ENCODE results near the gene OBSL1.

OBSL1 gene

GRCh38 chr2:219530048-219530963 is 41.0 kb downstream of the OBSL1 start:
- H3K4me3 ChIP-seq (ENCODE audit: low read length): no peak overlapping the region
- TF ChIP-seq ZNF274 (IDR thresholded peaks at IDR 0.05; ENCODE audit: low read depth, low read length): no peak

DNA sequence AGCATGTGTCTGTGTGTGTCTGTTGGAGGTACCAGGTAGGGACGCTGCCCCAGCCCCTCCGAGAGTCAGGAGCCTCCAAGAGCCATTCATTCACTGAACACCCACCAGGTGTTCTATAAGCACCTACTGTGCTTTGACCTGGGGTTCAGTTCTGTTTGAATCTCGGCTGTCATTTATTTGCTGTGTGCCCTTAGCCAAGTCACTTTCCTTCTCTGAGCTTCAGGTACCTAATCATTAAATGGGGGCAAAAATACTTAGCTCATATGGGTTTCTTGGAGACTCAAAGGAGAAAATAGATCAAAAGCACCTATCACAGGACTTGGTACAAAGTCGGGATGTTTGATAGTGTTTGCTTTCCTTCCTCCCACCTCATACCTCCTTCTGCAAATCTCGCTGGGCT is 43.9 kb downstream of the OBSL1 start:
- no peak overlapping the region for H3K4me3 ChIP-seq (ENCODE audit: low read length)
- TF ChIP-seq ZNF274 (IDR thresholded peaks at IDR 0.05; ENCODE audit: low read depth, low read length): no peak

DNA sequence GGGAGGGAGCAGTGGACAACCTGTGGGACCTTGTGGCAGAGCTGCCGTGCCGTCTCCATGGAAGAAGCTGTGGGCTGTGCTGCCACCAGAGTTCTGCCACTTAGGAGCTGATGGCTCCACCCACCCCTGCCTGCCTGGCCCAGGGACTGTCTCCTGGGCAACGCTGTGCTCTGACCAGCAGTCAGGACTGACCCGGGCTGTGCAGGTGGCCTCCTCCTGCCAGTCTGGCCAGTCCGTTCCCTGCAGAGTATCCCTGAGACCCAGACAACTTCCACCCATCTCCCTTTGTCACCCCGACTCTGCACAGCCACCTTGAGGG is 44.3 kb downstream of the OBSL1 start:
- no peak overlapping the region for H3K4me3 ChIP-seq (ENCODE audit: low read length)
- TF ChIP-seq ZNF274 (IDR thresholded peaks at IDR 0.05; ENCODE audit: low read depth, low read length): no peak

GRCh38 chr2:219526320-219527075 is 44.8 kb downstream of the OBSL1 start:
- no peak overlapping the region for H3K4me3 ChIP-seq (ENCODE audit: low read length)
- no peak for TF ChIP-seq ZNF274 (IDR thresholded peaks at IDR 0.05; ENCODE audit: low read depth, low read length)

- TF ChIP-seq ZNF274 (IDR thresholded peaks at IDR 0.05; ENCODE audit: low read depth, low read length): no peak
- H3K4me3 ChIP-seq (ENCODE audit: low read length): no peak overlapping the region
Observed at GRCh38 chr2:219525533-219526232, 45.7 kb downstream of the OBSL1 start.

DNA sequence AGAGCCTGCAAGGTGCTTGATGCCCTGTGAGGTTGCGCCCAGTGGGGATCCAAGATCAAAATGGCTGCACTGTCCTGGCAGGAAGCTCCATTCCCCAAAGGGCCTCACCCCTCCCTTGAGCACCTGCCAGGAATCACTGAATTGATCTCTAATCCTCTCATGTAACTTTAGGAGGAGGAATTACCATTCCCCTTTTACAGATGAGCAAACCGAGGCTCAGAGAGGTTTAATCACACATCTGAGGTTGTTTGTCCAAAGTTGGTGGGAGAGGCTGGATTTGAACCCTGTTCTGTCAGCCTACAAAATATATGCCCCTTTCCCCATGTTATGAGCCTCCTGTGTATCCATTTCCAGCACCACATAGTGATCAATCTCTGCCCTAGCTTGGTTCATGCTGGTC is 46.5 kb downstream of the OBSL1 start:
- no peak for TF ChIP-seq ZNF274 (IDR thresholded peaks at IDR 0.05; ENCODE audit: low read depth, low read length)
- H3K4me3 ChIP-seq (ENCODE audit: low read length): no peak overlapping the region

- no peak overlapping the region for H3K4me3 ChIP-seq (ENCODE audit: low read length)
Observed at GRCh38 chr2:219523031-219523671, 48.2 kb downstream of the OBSL1 start.

GRCh38 chr2:219522111-219523030 is 49.0 kb downstream of the OBSL1 start:
- no peak for TF ChIP-seq ZNF274 (IDR thresholded peaks at IDR 0.05; ENCODE audit: low read depth, low read length)
- H3K4me3 ChIP-seq (ENCODE audit: low read length): no peak overlapping the region

More at GRCh38 chr2:219523031-219523671, 48.2 kb downstream of the OBSL1 start:
- no peak for TF ChIP-seq ZNF274 (IDR thresholded peaks at IDR 0.05; ENCODE audit: low read depth, low read length)

DNA sequence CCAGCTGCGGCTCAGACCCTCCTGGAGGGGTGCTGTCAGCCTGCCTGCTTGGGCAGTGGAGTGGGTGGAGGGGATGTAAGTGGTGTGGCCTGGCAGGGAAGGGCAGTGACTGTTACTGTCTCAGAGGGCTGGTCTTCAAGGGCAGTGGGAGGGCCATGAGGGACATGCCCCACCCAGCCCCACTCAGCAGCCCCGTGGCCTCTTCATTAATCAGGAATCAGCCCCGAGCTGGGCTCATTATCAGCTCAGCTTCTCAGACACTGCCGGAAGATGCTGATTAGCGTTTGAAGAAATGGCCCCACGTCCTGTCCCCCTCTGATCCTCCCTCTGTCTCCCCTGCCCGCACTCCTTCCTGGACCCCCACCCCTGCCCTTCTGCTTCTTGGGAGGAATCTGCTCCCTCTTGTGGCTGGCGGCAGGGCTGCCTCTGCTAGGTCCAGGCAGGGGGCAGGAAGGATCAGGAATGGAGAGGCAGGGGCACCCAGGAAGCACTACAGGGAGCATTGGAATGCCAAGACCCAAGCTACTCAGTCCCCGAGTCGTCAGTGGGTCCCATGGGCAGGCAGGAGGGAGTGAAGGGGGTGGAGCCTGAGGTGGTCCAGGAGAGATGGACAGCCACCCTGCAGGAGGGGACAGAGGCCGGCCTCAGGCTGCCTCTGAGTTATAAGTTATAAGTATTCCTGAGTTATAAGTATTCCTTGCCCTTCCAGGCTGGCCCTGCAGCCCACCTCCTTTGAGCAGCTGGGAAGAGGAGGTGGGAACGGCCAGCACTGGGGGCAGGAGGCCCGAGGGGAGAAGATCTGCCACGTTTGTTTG is 50.1 kb downstream of the OBSL1 start:
- H3K4me3 ChIP-seq (ENCODE audit: low read length): no peak overlapping the region
- TF ChIP-seq ZNF274 (IDR thresholded peaks at IDR 0.05; ENCODE audit: low read depth, low read length): no peak

- no peak for TF ChIP-seq ZNF274 (IDR thresholded peaks at IDR 0.05; ENCODE audit: low read depth, low read length)
Observed at GRCh38 chr2:219520079-219520478, 51.3 kb downstream of the OBSL1 start.

DNA sequence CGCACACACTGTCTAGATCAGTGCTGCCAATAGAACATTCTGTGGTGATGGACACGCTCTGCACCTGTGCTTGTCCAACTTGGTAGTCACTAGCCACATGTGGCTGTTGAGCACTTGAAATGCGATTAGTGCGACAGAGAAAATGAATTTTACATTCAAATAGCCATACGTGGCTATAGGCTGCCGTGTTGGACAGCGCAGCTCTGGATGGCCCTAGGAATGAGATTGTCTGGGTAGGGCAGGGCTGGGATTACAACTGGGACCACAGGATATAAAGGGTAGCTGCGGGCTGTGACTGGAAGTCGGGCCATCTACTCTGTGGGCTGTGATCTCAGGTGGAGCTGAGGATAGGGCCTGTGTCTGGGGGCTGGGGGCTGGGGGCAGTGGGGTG is 51.8 kb downstream of the OBSL1 start:
- no peak overlapping the region for H3K4me3 ChIP-seq (ENCODE audit: low read length)
- no peak for TF ChIP-seq ZNF274 (IDR thresholded peaks at IDR 0.05; ENCODE audit: low read depth, low read length)

More at GRCh38 chr2:219520079-219520478, 51.3 kb downstream of the OBSL1 start:
- H3K4me3 ChIP-seq (ENCODE audit: low read length): no peak overlapping the region
